Keratinocyte (primary cell): ENCODE data around the gene TTYH2. TPM values are rescaled to one million over a fixed set of nuclear protein-coding genes. Genes with fewer than 3 reads are reported as not detected.
A peak's percentile ranks its signal among the peaks of the same experiment; 100 is the strongest.

ENCODE experiments used
- DNase-seq: peaks from one replicate; pipeline ENCODE4 v3.0.0-alpha.2; 2011; ENCODE audit warnings: low read depth, missing footprints, low spot score
- FAIRE-seq: peaks from 2 replicates; lab custom pipeline; 2011; peaks lifted over from hg19 to GRCh38; lab: Jason Lieb, UNC
- H2AFZ ChIP-seq: 2 replicates; pipeline ENCODE4 v1.6.0; 2012; ENCODE audit warnings: low read length, control low read depth, inconsistent platforms; ENCODE audit not compliant: control insufficient read depth
- H3K27ac ChIP-seq: 2 replicates; pipeline ENCODE4 v1.5.1; 2011; ENCODE audit warnings: low read length; ENCODE audit not compliant: control insufficient read depth, insufficient read depth
- H3K27me3 ChIP-seq: 3 replicates; pipeline ENCODE4 v1.6.0; 2011; ENCODE audit warnings: low read length; ENCODE audit not compliant: control insufficient read depth, insufficient read depth; ENCODE audit errors: extremely low read depth
- H3K36me3 ChIP-seq, 2 experiments: 2 replicates in 1 of 2; 3 replicates in 1 of 2; pipeline ENCODE4 v1.5.1; 2011; ENCODE audit warnings: low read length in 2 of 2, mild to moderate bottlenecking in 1 of 2; ENCODE audit not compliant: control insufficient read depth in 2 of 2, insufficient read depth in 2 of 2; ENCODE audit errors: extremely low read depth in 1 of 2
- H3K4me1 ChIP-seq: 3 replicates; pipeline ENCODE4 v1.5.1; 2011; ENCODE audit warnings: low read length; ENCODE audit not compliant: control insufficient read depth, insufficient read depth; ENCODE audit errors: extremely low read depth
- H3K4me2 ChIP-seq: 3 replicates; pipeline ENCODE4 v1.6.0; 2011; ENCODE audit warnings: low read depth, low read length; ENCODE audit not compliant: control insufficient read depth, insufficient read depth; ENCODE audit errors: extremely low read depth
- H3K4me3 ChIP-seq, 3 experiments: fragments of 200-600 bp in 1 of 3; sonication (generic) in 1 of 3; 2 replicates in 2 of 3; 3 replicates in 1 of 3; pipeline ENCODE4 v1.5.1; 2011 to 2016; ENCODE audit warnings: low read length in 3 of 3, mild to moderate bottlenecking in 3 of 3, control low read depth in 2 of 3, inconsistent platforms in 1 of 3, low read depth in 1 of 3, mixed read lengths in 1 of 3, mixed run types in 1 of 3, moderate library complexity in 1 of 3; ENCODE audit not compliant: control insufficient read depth in 2 of 3, insufficient read depth in 2 of 3; ENCODE audit errors: extremely low read depth in 1 of 3
- H3K79me2 ChIP-seq: 2 replicates; pipeline ENCODE4 v1.6.0; 2012; ENCODE audit warnings: low read length; ENCODE audit not compliant: control insufficient read depth, insufficient read depth
- H3K9ac ChIP-seq: 3 replicates; pipeline ENCODE4 v1.6.0; 2011; ENCODE audit warnings: low read length; ENCODE audit not compliant: control insufficient read depth, insufficient read depth; ENCODE audit errors: extremely low read depth
- H3K9me1 ChIP-seq: 3 replicates; pipeline ENCODE4 v1.6.0; 2011; ENCODE audit warnings: low read length; ENCODE audit not compliant: control insufficient read depth, insufficient read depth; ENCODE audit errors: extremely low read depth
- H3K9me3 ChIP-seq: 2 replicates; pipeline ENCODE4 v1.5.1; 2012; ENCODE audit warnings: low read depth, low read length; ENCODE audit not compliant: control insufficient read depth
- H4K20me1 ChIP-seq: 3 replicates; pipeline ENCODE4 v1.6.0; 2011; ENCODE audit warnings: low read length; ENCODE audit not compliant: control insufficient read depth, insufficient read depth; ENCODE audit errors: extremely low read depth
- EZH2 ChIP-seq: IDR thresholded peaks from one replicate; pipeline ENCODE4 v1.6.1; 2012; ENCODE audit warnings: inconsistent platforms, mild to moderate bottlenecking, low read length, moderate library complexity
- dilution Hi-C: fragments of 300-500 bp; cut with MboI; formaldehyde crosslinking; loops from one replicate; pipeline ENCODE4 v1.7.0; 2020; ENCODE audit warnings: low sequenced_read_pairs; ENCODE audit not compliant: extremely low pct_ligation_motif_present
- polyA plus RNA-seq, 5 experiments: library from polyadenylated mRNA; depleted of rRNA in 3 of 5; stranded (reverse) in 3 of 5; stranded (forward) in 1 of 5; unstranded in 1 of 5; fragments of >200 nt; gene quantifications; 1 replicate in 1 of 5; 2 replicates in 3 of 5; 3 replicates in 1 of 5; pipeline versions ENCODE4 v1.2.1 to v1.2.3, GENCODE V29; 2011 to 2012; ENCODE audit warnings: missing spikeins in 2 of 5, low read depth in 1 of 5, low replicate concordance in 1 of 5
- TF ChIP-seq, protein P1 (sequence below), 3 experiments: IDR thresholded peaks in 1 of 3; conservative IDR thresholded peaks in 1 of 3; optimal IDR thresholded peaks in 1 of 3; 2 replicates in 2 of 3; 3 replicates in 1 of 3; pipeline versions ENCODE3 to v1.5.1; 2011; ENCODE audit warnings: low read length in 3 of 3, mild to moderate bottlenecking in 3 of 3, moderate library complexity in 2 of 3, control low read depth in 1 of 3, inconsistent platforms in 1 of 3; ENCODE audit not compliant: insufficient read depth in 2 of 3; ENCODE audit errors: extremely low read depth in 1 of 3

Gene TTYH2
- polyA plus RNA-seq, 1 donor (not counting 4 experiments of a cell fraction or from before 2014, with no cell fraction given) = 3.7 TPM

DNA sequence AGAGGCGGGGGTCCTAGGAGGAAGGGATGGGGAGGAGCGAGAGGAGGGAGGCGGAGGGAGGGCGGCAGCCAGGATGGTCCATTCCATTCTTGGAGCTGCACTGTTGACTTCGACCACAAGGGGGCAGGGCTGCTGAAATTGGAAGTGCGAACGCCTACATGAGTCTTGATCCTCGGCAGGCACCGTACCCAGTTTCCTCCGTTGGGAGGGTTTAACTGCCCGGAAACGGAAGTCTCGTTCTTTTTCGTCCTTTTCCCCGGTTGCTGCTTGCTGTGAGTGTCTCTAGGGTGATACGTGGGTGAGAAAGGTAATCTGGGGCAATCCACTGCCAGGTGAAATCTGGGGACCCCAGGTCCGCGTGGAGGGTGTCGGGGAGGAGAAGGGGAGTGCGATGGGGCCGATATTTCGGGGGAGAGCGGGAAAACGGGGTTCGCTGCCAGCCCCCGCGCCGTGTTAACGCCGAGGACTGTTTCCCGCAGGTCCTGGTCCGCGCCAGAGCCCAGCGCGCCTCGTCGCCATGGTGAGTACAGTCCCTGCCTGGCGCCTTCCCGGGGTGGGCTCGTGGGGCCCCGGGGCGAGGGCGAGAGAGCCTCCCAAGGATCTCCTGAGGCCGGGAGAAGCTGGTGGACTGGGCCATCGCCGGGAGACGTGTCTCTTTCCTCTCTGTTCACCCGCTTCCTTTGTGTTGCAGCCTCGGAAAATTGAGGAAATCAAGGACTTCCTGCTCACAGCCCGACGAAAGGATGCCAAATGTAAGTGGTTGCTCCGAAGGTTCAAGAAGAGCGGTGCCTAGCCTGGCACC, 9.7 kb upstream of the TTYH2 start, which contains the start of gene RPL38:
Gene RPL38 (plus strand): TSS at position 240 of the 802 bp plus-strand sequence. CDS start 278 bp downstream, at position 518.
- TF ChIP-seq, protein P1, sequence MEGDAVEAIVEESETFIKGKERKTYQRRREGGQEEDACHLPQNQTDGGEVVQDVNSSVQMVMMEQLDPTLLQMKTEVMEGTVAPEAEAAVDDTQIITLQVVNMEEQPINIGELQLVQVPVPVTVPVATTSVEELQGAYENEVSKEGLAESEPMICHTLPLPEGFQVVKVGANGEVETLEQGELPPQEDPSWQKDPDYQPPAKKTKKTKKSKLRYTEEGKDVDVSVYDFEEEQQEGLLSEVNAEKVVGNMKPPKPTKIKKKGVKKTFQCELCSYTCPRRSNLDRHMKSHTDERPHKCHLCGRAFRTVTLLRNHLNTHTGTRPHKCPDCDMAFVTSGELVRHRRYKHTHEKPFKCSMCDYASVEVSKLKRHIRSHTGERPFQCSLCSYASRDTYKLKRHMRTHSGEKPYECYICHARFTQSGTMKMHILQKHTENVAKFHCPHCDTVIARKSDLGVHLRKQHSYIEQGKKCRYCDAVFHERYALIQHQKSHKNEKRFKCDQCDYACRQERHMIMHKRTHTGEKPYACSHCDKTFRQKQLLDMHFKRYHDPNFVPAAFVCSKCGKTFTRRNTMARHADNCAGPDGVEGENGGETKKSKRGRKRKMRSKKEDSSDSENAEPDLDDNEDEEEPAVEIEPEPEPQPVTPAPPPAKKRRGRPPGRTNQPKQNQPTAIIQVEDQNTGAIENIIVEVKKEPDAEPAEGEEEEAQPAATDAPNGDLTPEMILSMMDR (optimal IDR thresholded peaks at IDR 0.05 in 1 of 3, IDR thresholded peaks at IDR 0.05 in 1 of 3, conservative IDR thresholded peaks at IDR 0.05 in 1 of 3; ENCODE audit: extremely low read depth in 1 of 3, insufficient read depth in 2 of 3, low read length in 3 of 3) = peak; percentile 94 to 99 (median 98)
- no peak for TF ChIP-seq EZH2
- peak within 1 kb of the TSS; percentile 95 to 98 (median 96) for H3K4me3 ChIP-seq
- FAIRE-seq = peak; percentile 97

DNA sequence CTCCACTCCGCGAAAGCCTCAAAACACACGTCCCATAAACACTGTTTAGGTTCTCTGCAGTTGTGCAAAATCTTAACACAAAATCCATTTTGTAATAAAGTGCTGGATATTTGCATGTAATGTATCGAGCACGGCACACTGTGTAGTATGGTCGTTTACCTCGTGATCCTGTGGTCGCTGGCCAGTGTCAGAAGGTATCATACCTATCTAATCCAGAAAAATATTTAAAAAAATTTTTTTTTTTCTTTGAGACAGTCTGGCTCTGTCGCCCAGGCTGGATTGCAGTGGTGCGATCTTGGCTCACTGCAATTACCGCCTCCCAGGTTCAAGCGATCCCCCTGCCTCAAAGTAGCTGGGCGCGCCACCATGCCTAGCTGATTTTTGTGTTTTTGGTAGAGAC, 8.9 kb upstream of the TTYH2 start:
- Histone ChIP-seq H3K4me1 (peaks cover 58% of the 10 kb centered on the region), H3K27ac (peak overlapping the region; percentile 92), H3K27me3 (peaks cover 23% of the 10 kb centered on the region), H3K79me2 (peaks cover 53% of the 10 kb centered on the region), H3K36me3 (peaks cover 17 to 47% of the 10 kb centered on the region in 2 experiments), H3K4me3 (peak overlapping the region; percentile 95 to 98 (median 96)), H3K9me3 (no peaks in the 10 kb centered on the region), H3K4me2 (peak overlapping the region; percentile 94), H4K20me1 (peaks cover 38% of the 10 kb centered on the region), H3K9me1 (peaks cover 6% of the 10 kb centered on the region), H2AFZ (no peak overlapping the region), H3K9ac (peak overlapping the region; percentile 99)
- FAIRE-seq (no peak), DNase-seq (no peak)
- dilution Hi-C loops = no loop called here
- TF ChIP-seq EZH2 = no peak
- TF ChIP-seq, protein P1 (optimal IDR thresholded peaks at IDR 0.05 in 1 of 3, IDR thresholded peaks at IDR 0.05 in 1 of 3, conservative IDR thresholded peaks at IDR 0.05 in 1 of 3; ENCODE audit: extremely low read depth in 1 of 3, insufficient read depth in 2 of 3, low read length in 3 of 3) = no peak

More for the DNA sequence above, 9.7 kb upstream of the TTYH2 start, which contains the start of gene RPL38:
- H3K36me3 ChIP-seq = peaks cover 15 to 39% of the 10 kb centered on the region in 2 experiments
- peak; percentile 93 for DNase-seq
- peak within 1 kb of the TSS; percentile 94 for H3K4me2 ChIP-seq
- H3K79me2 ChIP-seq = peaks cover 48% of the 10 kb centered on the region
- no peaks in the 10 kb centered on the region for H3K9me3 ChIP-seq
- peaks cover 30% of the 10 kb centered on the region for H4K20me1 ChIP-seq
- peak within 1 kb of the TSS; percentile 56 for H2AFZ ChIP-seq
- H3K27ac ChIP-seq = peak within 1 kb of the TSS; percentile 92
- H3K4me1 ChIP-seq = peaks cover 51% of the 10 kb centered on the region
- H3K27me3 ChIP-seq = peaks cover 23% of the 10 kb centered on the region
- dilution Hi-C loops = no loop called here
- H3K9me1 ChIP-seq = peaks cover 6% of the 10 kb centered on the region
- H3K9ac ChIP-seq = peak within 1 kb of the TSS; percentile 99
